HCT116 (cell line): ENCODE results near the gene HSD17B13. TPM values are rescaled to one million over a fixed set of nuclear protein-coding genes. Genes with fewer than 3 reads are reported as not detected.
"Not testable (repeated sequence)": the region's sequence is repeated elsewhere in the genome, so short reads cannot be mapped to it uniquely, and the experiment has no call there.

ENCODE experiments used
- ATAC-seq: fragments of 200-7000 bp; cut with Tn5 transposase; 2 replicates; pipeline ENCODE4 v1.9.1; 2020; ENCODE audit warnings: mild to moderate bottlenecking, moderate library complexity
- BruUV-seq: library from RNA; stranded (reverse); fragments of 400-500 nt; replicated peaks from 2 replicates; lab custom pipeline; 2021; lab: Mats Ljungman, UMichigan
- CTCF ChIA-PET: fragments of 300-600 bp; sonication (Branson Sonifier 250); formaldehyde crosslinking; loops from one replicate; lab custom pipeline; 2021; ENCODE audit warnings: antibody characterized with exemption; lab: Charles Lee
- POLR2A ChIA-PET: fragments of 300-600, 350-600 bp; sonication (Branson Sonifier 250); formaldehyde crosslinking; loops from one replicate; lab custom pipeline; 2021; ENCODE audit warnings: antibody characterized with exemption; lab: Charles Lee
- RAD21 ChIA-PET, 2 experiments: fragments of 300-600 bp; sonication (Branson Sonifier 250); formaldehyde crosslinking; loops; one replicate each; lab custom pipeline; 2023; ENCODE audit warnings: low total read pairs in 2 of 2; ENCODE audit not compliant: uncharacterized antibody in 2 of 2, unreplicated experiment in 2 of 2, low non-redundant PET in 1 of 2; lab: Charles Lee
- DNase-seq: peaks from one replicate; pipeline ENCODE4 v3.0.0-alpha.2; 2010; ENCODE audit warnings: low read depth, low spot score
- H2AFZ ChIP-seq: fragments of 200-600 bp; shearing (Covaris generic), sonication (generic); 2 replicates; pipeline ENCODE4 v1.6.1; 2017; ENCODE audit warnings: low read depth, mixed run types, mixed read lengths, antibody characterized with exemption, low read length; ENCODE audit not compliant: poor library complexity, severe bottlenecking
- H3K27ac ChIP-seq: 2 replicates; pipeline ENCODE4 v1.5.1; 2012; ENCODE audit warnings: low read depth, low read length
- H3K27me3 ChIP-seq: fragments of 200-600 bp; sonication (generic); 2 replicates; pipeline ENCODE4 v1.6.1; 2016; ENCODE audit warnings: mixed run types, low read length, mixed read lengths; ENCODE audit not compliant: insufficient read depth
- H3K36me3 ChIP-seq, 2 experiments: fragments of 200-500 bp in 1 of 2; fragments of 200-600 bp in 1 of 2; sonication (Bioruptor generic) in 1 of 2; sonication (generic) in 1 of 2; 2 replicates each; pipeline versions ENCODE4 v1.5.1 to v1.6.1; 2014 to 2016; ENCODE audit warnings: low read length in 2 of 2, inconsistent platforms in 1 of 2, mixed read lengths in 1 of 2, mixed run types in 1 of 2; ENCODE audit not compliant: insufficient read depth in 2 of 2, control insufficient read depth in 1 of 2
- H3K4me1 ChIP-seq, 2 experiments: fragments of 200-600 bp in 1 of 2; sonication (generic) in 1 of 2; 2 replicates each; pipeline versions ENCODE4 v1.5.1 to v1.6.1; 2012 to 2017; ENCODE audit warnings: low read length in 2 of 2, inconsistent platforms in 1 of 2, mild to moderate bottlenecking in 1 of 2, mixed read lengths in 1 of 2, mixed run types in 1 of 2, moderate library complexity in 1 of 2; ENCODE audit not compliant: insufficient read depth in 2 of 2, control insufficient read depth in 1 of 2
- H3K4me2 ChIP-seq: fragments of 200-600 bp; sonication (generic); 2 replicates; pipeline ENCODE4 v1.6.1; 2017; ENCODE audit warnings: mixed run types, low read length, mixed read lengths
- H3K4me3 ChIP-seq, 2 experiments: fragments of 200-600 bp in 1 of 2; sonication (generic) in 1 of 2; replicated peaks in 1 of 2; 2 replicates each; pipeline ENCODE4 v1.5.1; 2011 to 2016; ENCODE audit warnings: low read length in 2 of 2, control low read depth in 1 of 2, low read depth in 1 of 2, mild to moderate bottlenecking in 1 of 2, mixed read lengths in 1 of 2, mixed run types in 1 of 2
- H3K79me2 ChIP-seq: fragments of 200-600 bp; sonication (generic); 2 replicates; pipeline ENCODE4 v1.6.1; 2017; ENCODE audit warnings: mild to moderate bottlenecking, mixed run types, low read length, moderate library complexity, mixed read lengths; ENCODE audit not compliant: insufficient read depth
- H3K9ac ChIP-seq: fragments of 200-600 bp; sonication (generic); 2 replicates; pipeline ENCODE4 v1.6.1; 2016; ENCODE audit warnings: low read length, mixed read lengths
- H3K9me2 ChIP-seq: fragments of 200-600 bp; sonication (generic), shearing (Covaris generic); 2 replicates; pipeline ENCODE4 v1.6.1; 2017; ENCODE audit warnings: mixed run types, mild to moderate bottlenecking, moderate library complexity; ENCODE audit not compliant: insufficient read depth
- H3K9me3 ChIP-seq, 2 experiments: fragments of 200-500 bp in 1 of 2; fragments of 200-600 bp in 1 of 2; sonication (Bioruptor generic) in 1 of 2; sonication (generic) in 1 of 2; 2 replicates each; pipeline ENCODE4 v1.6.1; 2014 to 2017; ENCODE audit warnings: low read length in 2 of 2, mixed read lengths in 2 of 2, inconsistent platforms in 1 of 2, low read depth in 1 of 2, mild to moderate bottlenecking in 1 of 2, mixed run types in 1 of 2, moderate library complexity in 1 of 2; ENCODE audit not compliant: control insufficient read depth in 1 of 2, insufficient read depth in 1 of 2
- H4K20me1 ChIP-seq: fragments of 200-600 bp; sonication (generic), shearing (Covaris generic); 2 replicates; pipeline ENCODE4 v1.6.1; 2017; ENCODE audit warnings: mixed run types, mild to moderate bottlenecking, moderate library complexity; ENCODE audit not compliant: insufficient read depth
- ATF3 ChIP-seq: IDR thresholded peaks from 2 replicates; pipeline ENCODE4 v1.6.1; 2012
- CBX3 ChIP-seq: IDR thresholded peaks from 2 replicates; pipeline ENCODE4 v1.6.1; 2012; ENCODE audit warnings: low read depth
- CEBPB ChIP-seq: IDR thresholded peaks from 2 replicates; pipeline ENCODE4 v1.6.1; 2012; ENCODE audit warnings: low read depth
- EZH2phosphoT487 ChIP-seq: fragments of 200-600 bp; IDR thresholded peaks from 2 replicates; pipeline ENCODE4 v1.6.1; 2018; ENCODE audit warnings: antibody characterized with exemption, borderline replicate concordance
- JUND ChIP-seq: IDR thresholded peaks from 2 replicates; pipeline ENCODE4 v1.6.1; 2012
- MAX ChIP-seq: IDR thresholded peaks from 2 replicates; pipeline ENCODE4 v1.6.1; 2012
- POLR2A ChIP-seq: IDR thresholded peaks from 2 replicates; pipeline ENCODE4 v1.7.0; 2011; ENCODE audit warnings: borderline replicate concordance; ENCODE audit not compliant: insufficient read depth, insufficient read length; ENCODE audit errors: extremely low read depth
- POLR2AphosphoS5 ChIP-seq: IDR thresholded peaks from 2 replicates; pipeline ENCODE4 v1.6.1; 2011; ENCODE audit warnings: mild to moderate bottlenecking, low read depth, low read length, moderate library complexity
- SRF ChIP-seq: IDR thresholded peaks from 2 replicates; pipeline ENCODE4 v1.6.1; 2012; ENCODE audit warnings: low read depth
- TCF7L2 ChIP-seq: IDR thresholded peaks from 2 replicates; pipeline ENCODE4 v1.7.0; 2011; ENCODE audit warnings: borderline replicate concordance, inconsistent platforms; ENCODE audit not compliant: insufficient read depth, insufficient read length; ENCODE audit errors: extremely low read depth
- YY1 ChIP-seq: IDR thresholded peaks from 2 replicates; pipeline ENCODE4 v1.6.1; 2011; ENCODE audit warnings: low read length, low read depth, moderate library complexity, mild to moderate bottlenecking; ENCODE audit not compliant: insufficient replicate concordance; ENCODE audit errors: extremely low read depth
- ZBTB33 ChIP-seq: IDR thresholded peaks from 2 replicates; pipeline ENCODE4 v1.6.1; 2011; ENCODE audit warnings: mild to moderate bottlenecking, low read length, moderate library complexity; ENCODE audit not compliant: insufficient replicate concordance; ENCODE audit errors: extremely low read depth
- intact Hi-C: fragments of 100-400 bp; cut with micrococcal nuclease; formaldehyde crosslinking; loops from 2 replicates; pipeline ENCODE4 v1.10.0; 2022
- total RNA-seq: library from RNA; stranded (reverse); gene quantifications from one replicate; pipeline ENCODE4 v1.2.1, GENCODE V29; 2021; ENCODE audit not compliant: unreplicated experiment

The HSD17B13 gene
- total RNA-seq, 1 experiment from 2014 or later = 0.81 TPM

- no peaks in the 10 kb centered on the region for H4K20me1 ChIP-seq
- CTCF ChIA-PET = no interaction called here
- no peak overlapping the region for H3K4me2 ChIP-seq
- DNase-seq (no peak), ATAC-seq (no peak)
- no peaks in the 10 kb centered on the region for H3K36me3 ChIP-seq
- POLR2A ChIA-PET = no interaction called here
- RAD21 ChIA-PET = no interaction called here
- no peak overlapping the region for H3K9ac ChIP-seq
- no peaks in the 10 kb centered on the region for H3K27me3 ChIP-seq
- no peak for TF ChIP-seq SRF
- no peak for TF ChIP-seq ZBTB33
- TF ChIP-seq POLR2A = no peak
- TF ChIP-seq POLR2AphosphoS5 = no peak
- no peak for TF ChIP-seq EZH2phosphoT487
- TF ChIP-seq YY1 = no peak
- TF ChIP-seq CBX3 = no peak
- no peak for TF ChIP-seq TCF7L2
- TF ChIP-seq MAX = no peak
- TF ChIP-seq JUND = no peak
- no peak for TF ChIP-seq ATF3
- TF ChIP-seq CEBPB = no peak
- H3K4me3 ChIP-seq = no peak overlapping the region
- H3K9me2 ChIP-seq = no peaks in the 10 kb centered on the region; the same call in 1 of the 2 replicates
- no peak overlapping the region for H3K27ac ChIP-seq
- H3K4me1 ChIP-seq = no peaks in the 10 kb centered on the region
- intact Hi-C loops = no loop called here
- H2AFZ ChIP-seq = no peak overlapping the region
- no peaks in the 10 kb centered on the region for H3K79me2 ChIP-seq
- H3K9me3 ChIP-seq = no peaks in the 10 kb centered on the region; a peak in 2 of 4 replicates
- BruUV-seq = no TSS peak
Observed at GRCh38 chr4:87286970-87287369, 35.7 kb downstream of the HSD17B13 start.

GRCh38 chr4:87284268-87284667 lies 38.4 kb downstream of the HSD17B13 start:
- H3K9ac ChIP-seq, H3K79me2 ChIP-seq, H3K9me3 ChIP-seq, DNase-seq, RAD21 ChIA-PET, H3K36me3 ChIP-seq, CTCF ChIA-PET, H3K27me3 ChIP-seq, H3K4me3 ChIP-seq, H3K4me1 ChIP-seq, H3K9me2 ChIP-seq, H2AFZ ChIP-seq, H3K4me2 ChIP-seq, POLR2A ChIA-PET, intact Hi-C loops, H4K20me1 ChIP-seq, BruUV-seq, ATAC-seq, H3K27ac ChIP-seq: not testable (repeated sequence)
